ENCODE results near the gene HRK. TPM values are rescaled to one million over a fixed set of nuclear protein-coding genes. Genes with fewer than 3 reads are reported as not detected.

The HRK gene
- total and polyA plus RNA-seq, 2 of the 13 experiments (the other 11 are each of a cell fraction or from before 2014, with no cell fraction given): 0.02 TPM; not detected in 1

DNA sequence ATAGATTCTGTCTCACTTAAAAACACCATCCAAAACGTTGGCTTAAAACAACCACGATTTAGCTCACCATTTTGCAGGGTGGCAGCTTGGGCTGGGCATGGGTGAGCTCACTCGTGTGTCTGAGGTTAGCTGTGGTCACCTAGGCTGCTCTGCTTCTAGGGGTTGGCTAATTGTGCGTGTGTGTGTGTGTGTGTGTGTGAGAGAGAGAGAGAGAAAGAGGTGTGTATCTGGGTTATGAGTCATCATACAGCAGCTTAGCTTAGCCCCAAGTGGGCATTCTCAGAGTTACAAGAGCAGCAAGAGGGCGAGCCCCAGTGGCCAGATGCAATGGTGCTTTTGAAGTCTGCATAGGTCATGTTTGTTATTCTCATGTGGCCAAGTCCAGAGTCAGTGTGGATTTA lies 35.5 kb upstream of the HRK start (continued):
- TF ChIP-seq, protein P1, sequence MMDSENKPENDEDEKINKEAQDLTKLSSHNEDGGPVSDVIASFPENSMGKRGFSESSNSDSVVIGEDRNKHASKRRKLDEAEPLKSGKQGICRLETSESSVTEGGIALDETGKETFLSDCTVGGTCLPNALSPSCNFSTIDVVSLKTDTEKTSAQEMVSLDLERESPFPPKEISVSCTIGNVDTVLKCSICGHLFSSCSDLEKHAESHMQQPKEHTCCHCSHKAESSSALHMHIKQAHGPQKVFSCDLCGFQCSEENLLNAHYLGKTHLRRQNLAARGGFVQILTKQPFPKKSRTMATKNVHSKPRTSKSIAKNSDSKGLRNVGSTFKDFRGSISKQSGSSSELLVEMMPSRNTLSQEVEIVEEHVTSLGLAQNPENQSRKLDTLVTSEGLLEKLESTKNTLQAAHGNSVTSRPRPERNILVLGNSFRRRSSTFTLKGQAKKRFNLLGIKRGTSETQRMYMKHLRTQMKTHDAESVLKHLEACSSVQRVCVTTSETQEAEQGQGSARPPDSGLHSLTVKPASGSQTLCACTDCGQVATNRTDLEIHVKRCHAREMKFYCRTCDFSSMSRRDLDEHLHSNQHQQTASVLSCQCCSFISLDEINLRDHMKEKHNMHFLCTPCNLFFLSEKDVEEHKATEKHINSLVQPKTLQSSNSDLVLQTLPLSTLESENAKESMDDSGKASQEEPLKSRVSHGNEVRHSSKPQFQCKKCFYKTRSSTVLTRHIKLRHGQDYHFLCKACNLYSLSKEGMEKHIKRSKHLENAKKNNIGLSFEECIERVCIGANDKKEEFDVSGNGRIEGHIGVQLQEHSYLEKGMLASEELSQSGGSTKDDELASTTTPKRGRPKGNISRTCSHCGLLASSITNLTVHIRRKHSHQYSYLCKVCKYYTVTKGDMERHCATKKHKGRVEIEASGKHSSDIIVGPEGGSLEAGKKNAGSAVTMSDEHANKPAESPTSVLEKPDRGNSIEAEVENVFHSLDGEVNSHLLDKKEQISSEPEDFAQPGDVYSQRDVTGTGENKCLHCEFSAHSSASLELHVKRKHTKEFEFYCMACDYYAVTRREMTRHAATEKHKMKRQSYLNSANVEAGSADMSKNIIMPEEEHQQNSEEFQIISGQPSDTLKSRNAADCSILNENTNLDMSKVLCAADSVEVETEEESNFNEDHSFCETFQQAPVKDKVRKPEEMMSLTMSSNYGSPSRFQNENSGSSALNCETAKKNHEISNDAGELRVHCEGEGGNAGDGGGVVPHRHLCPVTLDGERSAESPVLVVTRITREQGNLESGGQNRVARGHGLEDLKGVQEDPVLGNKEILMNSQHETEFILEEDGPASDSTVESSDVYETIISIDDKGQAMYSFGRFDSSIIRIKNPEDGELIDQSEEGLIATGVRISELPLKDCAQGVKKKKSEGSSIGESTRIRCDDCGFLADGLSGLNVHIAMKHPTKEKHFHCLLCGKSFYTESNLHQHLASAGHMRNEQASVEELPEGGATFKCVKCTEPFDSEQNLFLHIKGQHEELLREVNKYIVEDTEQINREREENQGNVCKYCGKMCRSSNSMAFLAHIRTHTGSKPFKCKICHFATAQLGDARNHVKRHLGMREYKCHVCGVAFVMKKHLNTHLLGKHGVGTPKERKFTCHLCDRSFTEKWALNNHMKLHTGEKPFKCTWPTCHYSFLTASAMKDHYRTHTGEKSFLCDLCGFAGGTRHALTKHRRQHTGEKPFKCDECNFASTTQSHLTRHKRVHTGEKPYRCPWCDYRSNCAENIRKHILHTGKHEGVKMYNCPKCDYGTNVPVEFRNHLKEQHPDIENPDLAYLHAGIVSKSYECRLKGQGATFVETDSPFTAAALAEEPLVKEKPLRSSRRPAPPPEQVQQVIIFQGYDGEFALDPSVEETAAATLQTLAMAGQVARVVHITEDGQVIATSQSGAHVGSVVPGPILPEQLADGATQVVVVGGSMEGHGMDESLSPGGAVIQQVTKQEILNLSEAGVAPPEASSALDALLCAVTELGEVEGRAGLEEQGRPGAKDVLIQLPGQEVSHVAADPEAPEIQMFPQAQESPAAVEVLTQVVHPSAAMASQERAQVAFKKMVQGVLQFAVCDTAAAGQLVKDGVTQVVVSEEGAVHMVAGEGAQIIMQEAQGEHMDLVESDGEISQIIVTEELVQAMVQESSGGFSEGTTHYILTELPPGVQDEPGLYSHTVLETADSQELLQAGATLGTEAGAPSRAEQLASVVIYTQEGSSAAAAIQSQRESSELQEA (CRISPR knock-in tag; IDR thresholded peaks at IDR 0.05; ENCODE audit: not compliant biosample characterization): no peak
- TF ChIP-seq SIX1 (CRISPR knock-in tag; IDR thresholded peaks at IDR 0.05; ENCODE audit: borderline replicate concordance) (no peak), AKAP8 (CRISPR knock-in tag; IDR thresholded peaks at IDR 0.05) (no peak), ZNF468 (CRISPR knock-in tag; IDR thresholded peaks at IDR 0.05) (no peak), ZNF7 (CRISPR knock-in tag; IDR thresholded peaks at IDR 0.05) (no peak), GATAD2A (CRISPR knock-in tag; IDR thresholded peaks at IDR 0.05) (peak; percentile 78), HDAC6 (IDR thresholded peaks at IDR 0.05; ENCODE audit: low read depth, low read length) (no peak), TFE3 (CRISPR knock-in tag; IDR thresholded peaks at IDR 0.05) (0 out of 2 replicates have a peak, but pooled peaks have one; percentile 37), POGZ (CRISPR knock-in tag; IDR thresholded peaks at IDR 0.05) (peak; percentile 66; the same call in 1 of the 2 replicates), ZNF792 (CRISPR knock-in tag; IDR thresholded peaks at IDR 0.05) (no peak), ZNF383 (CRISPR knock-in tag; IDR thresholded peaks at IDR 0.05; ENCODE audit: borderline replicate concordance) (no peak), ZNF513 (CRISPR knock-in tag; conservative IDR thresholded peaks at IDR 0.05) (no peak), RNF2 (conservative IDR thresholded peaks at IDR 0.05; ENCODE audit: low read depth) (0 out of 2 replicates have a peak, but pooled peaks have one; percentile 30)
- TF ChIP-seq, protein P2, sequence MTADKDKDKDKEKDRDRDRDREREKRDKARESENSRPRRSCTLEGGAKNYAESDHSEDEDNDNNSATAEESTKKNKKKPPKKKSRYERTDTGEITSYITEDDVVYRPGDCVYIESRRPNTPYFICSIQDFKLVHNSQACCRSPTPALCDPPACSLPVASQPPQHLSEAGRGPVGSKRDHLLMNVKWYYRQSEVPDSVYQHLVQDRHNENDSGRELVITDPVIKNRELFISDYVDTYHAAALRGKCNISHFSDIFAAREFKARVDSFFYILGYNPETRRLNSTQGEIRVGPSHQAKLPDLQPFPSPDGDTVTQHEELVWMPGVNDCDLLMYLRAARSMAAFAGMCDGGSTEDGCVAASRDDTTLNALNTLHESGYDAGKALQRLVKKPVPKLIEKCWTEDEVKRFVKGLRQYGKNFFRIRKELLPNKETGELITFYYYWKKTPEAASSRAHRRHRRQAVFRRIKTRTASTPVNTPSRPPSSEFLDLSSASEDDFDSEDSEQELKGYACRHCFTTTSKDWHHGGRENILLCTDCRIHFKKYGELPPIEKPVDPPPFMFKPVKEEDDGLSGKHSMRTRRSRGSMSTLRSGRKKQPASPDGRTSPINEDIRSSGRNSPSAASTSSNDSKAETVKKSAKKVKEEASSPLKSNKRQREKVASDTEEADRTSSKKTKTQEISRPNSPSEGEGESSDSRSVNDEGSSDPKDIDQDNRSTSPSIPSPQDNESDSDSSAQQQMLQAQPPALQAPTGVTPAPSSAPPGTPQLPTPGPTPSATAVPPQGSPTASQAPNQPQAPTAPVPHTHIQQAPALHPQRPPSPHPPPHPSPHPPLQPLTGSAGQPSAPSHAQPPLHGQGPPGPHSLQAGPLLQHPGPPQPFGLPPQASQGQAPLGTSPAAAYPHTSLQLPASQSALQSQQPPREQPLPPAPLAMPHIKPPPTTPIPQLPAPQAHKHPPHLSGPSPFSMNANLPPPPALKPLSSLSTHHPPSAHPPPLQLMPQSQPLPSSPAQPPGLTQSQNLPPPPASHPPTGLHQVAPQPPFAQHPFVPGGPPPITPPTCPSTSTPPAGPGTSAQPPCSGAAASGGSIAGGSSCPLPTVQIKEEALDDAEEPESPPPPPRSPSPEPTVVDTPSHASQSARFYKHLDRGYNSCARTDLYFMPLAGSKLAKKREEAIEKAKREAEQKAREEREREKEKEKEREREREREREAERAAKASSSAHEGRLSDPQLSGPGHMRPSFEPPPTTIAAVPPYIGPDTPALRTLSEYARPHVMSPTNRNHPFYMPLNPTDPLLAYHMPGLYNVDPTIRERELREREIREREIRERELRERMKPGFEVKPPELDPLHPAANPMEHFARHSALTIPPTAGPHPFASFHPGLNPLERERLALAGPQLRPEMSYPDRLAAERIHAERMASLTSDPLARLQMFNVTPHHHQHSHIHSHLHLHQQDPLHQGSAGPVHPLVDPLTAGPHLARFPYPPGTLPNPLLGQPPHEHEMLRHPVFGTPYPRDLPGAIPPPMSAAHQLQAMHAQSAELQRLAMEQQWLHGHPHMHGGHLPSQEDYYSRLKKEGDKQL (CRISPR knock-in tag; IDR thresholded peaks at IDR 0.05; ENCODE audit: low read depth): no peak
